DOHH2 (cell line): ENCODE results near the gene OR7A5.

Source experiments
- H3F3A ChIP-seq: fragments of 200-600 bp; sonication (generic), shearing (Covaris generic); 2 replicates; pipeline ENCODE4 v1.6.0; 2016; ENCODE audit warnings: antibody characterized with exemption, mild to moderate bottlenecking; ENCODE audit not compliant: control insufficient read depth, insufficient read depth
- H3K27ac ChIP-seq: fragments of 200-600 bp; sonication (generic); 2 replicates; pipeline ENCODE4 v1.5.1; 2014; ENCODE audit warnings: low read depth, mild to moderate bottlenecking, low read length, moderate library complexity
- H3K27me3 ChIP-seq: fragments of 200-600 bp; sonication (generic); 2 replicates; pipeline ENCODE4 v1.6.1; 2014; ENCODE audit warnings: mild to moderate bottlenecking, low read length, mixed read lengths; ENCODE audit not compliant: control insufficient read depth
- H3K36me3 ChIP-seq: fragments of 200-600 bp; sonication (generic); 2 replicates; pipeline ENCODE4 v1.6.1; 2014; ENCODE audit warnings: mild to moderate bottlenecking, low read length, moderate library complexity, mixed read lengths; ENCODE audit not compliant: control insufficient read depth
- H3K4me1 ChIP-seq: fragments of 200-600 bp; sonication (generic); 2 replicates; pipeline ENCODE4 v1.6.1; 2014; ENCODE audit warnings: mild to moderate bottlenecking, low read length, mixed read lengths; ENCODE audit not compliant: control insufficient read depth
- H3K4me2 ChIP-seq: fragments of 200-600 bp; sonication (generic); 2 replicates; pipeline ENCODE4 v1.6.0; 2014; ENCODE audit warnings: mild to moderate bottlenecking, low read length, moderate library complexity
- H3K4me3 ChIP-seq: fragments of 200-600 bp; sonication (generic); 2 replicates; pipeline ENCODE4 v1.5.1; 2014; ENCODE audit warnings: mild to moderate bottlenecking, low read length, mixed read lengths
- H3K79me2 ChIP-seq: fragments of 200-600 bp; sonication (generic); 2 replicates; pipeline ENCODE4 v1.6.1; 2014; ENCODE audit warnings: mild to moderate bottlenecking, low read length, mixed read lengths; ENCODE audit not compliant: control insufficient read depth
- H3K9me2 ChIP-seq: fragments of 200-600 bp; sonication (generic); replicated peaks from 2 replicates; pipeline ENCODE4 v1.6.1; 2014; ENCODE audit warnings: mild to moderate bottlenecking, low read length, mixed read lengths; ENCODE audit not compliant: control insufficient read depth
- H3K9me3 ChIP-seq: fragments of 200-600 bp; sonication (generic); 2 replicates; pipeline ENCODE4 v1.6.1; 2014; ENCODE audit warnings: antibody characterized with exemption, low read length, mixed read lengths; ENCODE audit not compliant: control insufficient read depth, insufficient read depth
- H4K20me1 ChIP-seq: fragments of 200-600 bp; sonication (generic); 2 replicates; pipeline ENCODE4 v1.6.0; 2014; ENCODE audit warnings: low read depth, mild to moderate bottlenecking, antibody characterized with exemption, low read length, moderate library complexity; ENCODE audit not compliant: control insufficient read depth, insufficient read depth
- EZH2phosphoT487 ChIP-seq: fragments of 200-600 bp; sonication (generic); IDR thresholded peaks from 2 replicates; pipeline ENCODE4 v1.6.1; 2017; ENCODE audit warnings: borderline replicate concordance, mild to moderate bottlenecking, antibody characterized with exemption, low read length, moderate library complexity, mixed read lengths
- TF ChIP-seq, protein P1 (sequence below): fragments of 200-600 bp; sonication (generic); IDR thresholded peaks from one replicate; pipeline ENCODE4 v1.5.1; 2014; ENCODE audit warnings: antibody characterized with exemption, mild to moderate bottlenecking, low read depth, low read length; ENCODE audit not compliant: poor library complexity, severe bottlenecking

Gene OR7A5

DNA sequence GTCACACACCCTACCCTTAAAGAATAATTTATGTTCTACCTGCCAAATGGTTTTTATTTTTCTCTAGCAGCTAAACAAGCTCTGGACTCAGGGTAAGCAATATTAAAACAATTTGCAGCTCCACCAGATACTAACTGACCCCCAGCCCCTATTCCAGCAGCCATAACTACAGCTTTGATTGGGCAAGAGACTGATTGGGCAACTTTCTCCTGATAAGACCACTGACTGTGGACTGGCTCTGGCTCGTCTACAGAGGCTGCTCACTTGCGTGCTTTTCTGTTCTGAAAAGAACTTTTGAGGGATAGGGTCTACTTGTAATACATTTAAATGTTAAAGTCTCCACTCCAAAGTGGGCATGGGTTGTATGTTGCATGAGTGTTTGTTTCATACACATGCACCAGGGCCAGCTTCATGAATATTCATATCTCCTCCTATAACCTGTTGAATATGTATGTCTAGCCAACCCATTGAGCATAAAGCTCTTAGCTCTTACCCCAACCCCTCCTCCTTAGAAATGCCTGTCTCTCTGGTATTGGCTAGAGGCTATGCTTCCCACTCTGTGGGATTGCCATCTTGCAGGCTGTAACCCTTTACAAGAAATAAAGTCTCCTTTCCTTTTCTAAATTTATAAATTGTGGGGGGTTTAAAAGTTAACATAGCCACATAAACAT lies 19.9 kb downstream of the OR7A5 start:
- Histone ChIP-seq H3K27ac (no peak overlapping the region), H3K4me3 (no peak overlapping the region), H3K79me2 (no peaks in the 10 kb centered on the region), H3F3A (no peaks in the 10 kb centered on the region), H3K9me2 (no peaks in the 10 kb centered on the region), H4K20me1 (no peaks in the 10 kb centered on the region), H3K36me3 (no peaks in the 10 kb centered on the region), H3K27me3 (no peaks in the 10 kb centered on the region), H3K4me1 (no peaks in the 10 kb centered on the region), H3K9me3 (no peaks in the 10 kb centered on the region), H3K4me2 (no peak overlapping the region)
- TF ChIP-seq, protein P1, sequence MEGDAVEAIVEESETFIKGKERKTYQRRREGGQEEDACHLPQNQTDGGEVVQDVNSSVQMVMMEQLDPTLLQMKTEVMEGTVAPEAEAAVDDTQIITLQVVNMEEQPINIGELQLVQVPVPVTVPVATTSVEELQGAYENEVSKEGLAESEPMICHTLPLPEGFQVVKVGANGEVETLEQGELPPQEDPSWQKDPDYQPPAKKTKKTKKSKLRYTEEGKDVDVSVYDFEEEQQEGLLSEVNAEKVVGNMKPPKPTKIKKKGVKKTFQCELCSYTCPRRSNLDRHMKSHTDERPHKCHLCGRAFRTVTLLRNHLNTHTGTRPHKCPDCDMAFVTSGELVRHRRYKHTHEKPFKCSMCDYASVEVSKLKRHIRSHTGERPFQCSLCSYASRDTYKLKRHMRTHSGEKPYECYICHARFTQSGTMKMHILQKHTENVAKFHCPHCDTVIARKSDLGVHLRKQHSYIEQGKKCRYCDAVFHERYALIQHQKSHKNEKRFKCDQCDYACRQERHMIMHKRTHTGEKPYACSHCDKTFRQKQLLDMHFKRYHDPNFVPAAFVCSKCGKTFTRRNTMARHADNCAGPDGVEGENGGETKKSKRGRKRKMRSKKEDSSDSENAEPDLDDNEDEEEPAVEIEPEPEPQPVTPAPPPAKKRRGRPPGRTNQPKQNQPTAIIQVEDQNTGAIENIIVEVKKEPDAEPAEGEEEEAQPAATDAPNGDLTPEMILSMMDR, result no peak
- TF ChIP-seq EZH2phosphoT487, result no peak

DNA sequence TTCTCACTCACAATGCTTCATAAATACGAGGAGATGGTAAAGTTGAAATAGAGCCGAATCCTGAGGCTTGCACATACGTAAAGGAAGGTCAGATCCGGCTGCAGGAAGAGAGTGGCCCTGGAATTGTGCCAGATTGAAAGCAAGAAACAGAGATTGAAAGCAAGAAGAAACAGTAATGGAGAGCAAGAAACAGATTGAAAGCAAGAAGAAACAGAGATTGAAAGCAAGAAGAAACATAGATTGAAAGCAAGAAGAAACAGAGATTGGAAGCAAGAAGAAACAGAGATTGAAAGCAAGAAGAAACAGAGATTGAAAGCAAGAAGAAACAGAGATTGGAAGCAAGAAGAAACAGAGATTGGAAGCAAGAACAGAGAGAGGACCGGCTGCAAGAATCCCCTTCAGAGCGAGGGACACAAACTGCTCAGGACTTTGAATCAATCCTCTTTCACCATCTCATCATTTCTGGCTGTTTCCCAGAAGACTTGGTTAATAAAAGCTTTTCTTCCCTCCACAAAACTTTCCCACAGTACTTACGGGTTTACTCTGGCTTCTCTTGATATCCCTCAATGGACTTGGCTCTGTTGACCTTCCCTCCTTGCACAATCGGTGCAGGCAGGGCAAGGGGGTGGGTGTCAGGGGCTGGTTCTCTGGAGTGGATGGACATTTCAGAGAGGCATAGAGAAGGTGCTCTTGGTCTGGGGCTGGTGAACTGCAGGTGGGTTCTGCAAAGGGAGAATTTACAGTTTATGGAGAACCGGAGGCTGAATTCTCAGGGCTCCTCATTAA lies 25.5 kb downstream of the OR7A5 start:
- H3K79me2 ChIP-seq, result no peaks in the 10 kb centered on the region
- H3K27ac ChIP-seq, result no peak overlapping the region
- no peaks in the 10 kb centered on the region for H3K9me3 ChIP-seq
- no peaks in the 10 kb centered on the region for H3F3A ChIP-seq
- no peak overlapping the region for H3K4me3 ChIP-seq
- TF ChIP-seq, protein P1, result no peak
- no peak for TF ChIP-seq EZH2phosphoT487
- H4K20me1 ChIP-seq, result no peaks in the 10 kb centered on the region
- H3K4me1 ChIP-seq, result no peaks in the 10 kb centered on the region
- no peaks in the 10 kb centered on the region for H3K36me3 ChIP-seq
- H3K4me2 ChIP-seq, result no peak overlapping the region
- no peaks in the 10 kb centered on the region for H3K9me2 ChIP-seq
- H3K27me3 ChIP-seq, result no peaks in the 10 kb centered on the region

DNA sequence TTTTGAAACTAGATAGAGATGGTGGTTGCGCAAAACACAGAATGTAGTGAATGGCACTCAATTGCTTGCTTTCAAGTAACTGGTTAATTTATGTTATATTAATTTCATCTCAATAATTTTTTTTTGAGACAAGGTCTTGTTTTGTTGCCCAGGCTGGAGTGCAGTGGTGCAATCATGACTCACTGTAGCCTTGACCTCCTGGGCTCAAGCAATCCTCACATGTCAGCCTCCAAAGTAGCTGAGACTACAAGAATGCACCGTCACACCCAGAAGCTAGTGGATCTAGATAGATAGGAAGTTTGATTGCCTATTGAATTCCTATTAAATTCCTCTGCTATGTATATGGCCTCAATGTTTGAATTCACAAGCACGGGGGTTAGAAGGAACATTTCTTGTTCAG lies 30.2 kb downstream of the OR7A5 start:
- Histone ChIP-seq H3K4me3 (no peak overlapping the region), H3K4me2 (no peak overlapping the region), H4K20me1 (no peaks in the 10 kb centered on the region), H3K27ac (no peak overlapping the region), H3K36me3 (no peaks in the 10 kb centered on the region), H3K4me1 (no peaks in the 10 kb centered on the region), H3K9me3 (no peaks in the 10 kb centered on the region), H3F3A (no peaks in the 10 kb centered on the region), H3K79me2 (no peaks in the 10 kb centered on the region), H3K9me2 (no peaks in the 10 kb centered on the region), H3K27me3 (no peaks in the 10 kb centered on the region)
- TF ChIP-seq, protein P1, result no peak
- TF ChIP-seq EZH2phosphoT487, result no peak
